ENCODE measurements around the gene RBMY1J.
"Not testable (repeated sequence)": the region's sequence is repeated elsewhere in the genome, so short reads cannot be mapped to it uniquely, and the experiment has no call there.

Gene RBMY1J

DNA sequence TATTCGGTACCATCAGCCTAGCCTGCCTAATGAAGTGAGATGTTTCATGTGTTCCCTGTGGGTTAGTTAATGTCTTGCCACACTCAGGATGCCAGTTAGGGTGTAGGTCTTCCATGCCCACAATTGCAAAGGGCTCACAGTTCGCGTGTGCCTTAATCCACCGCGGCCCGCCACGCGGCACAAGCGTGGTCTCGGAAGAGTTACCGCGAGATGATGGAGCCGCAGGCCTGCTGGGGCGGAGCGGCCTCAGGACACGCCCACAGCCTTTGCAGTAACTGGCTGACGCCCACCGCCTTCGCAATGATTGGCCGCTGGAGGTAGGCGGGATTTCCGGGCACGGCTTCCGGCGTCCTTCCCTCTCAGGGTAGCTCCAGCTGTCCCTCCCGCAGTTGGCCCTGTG lies at the start of gene RBMY1J:
Gene RBMY1J (plus strand): TSS at position 301 of the 400 bp plus-strand sequence. CDS start 2,038 bp downstream, outside the sequence.
- not testable (repeated sequence) for DNase-seq

DNA sequence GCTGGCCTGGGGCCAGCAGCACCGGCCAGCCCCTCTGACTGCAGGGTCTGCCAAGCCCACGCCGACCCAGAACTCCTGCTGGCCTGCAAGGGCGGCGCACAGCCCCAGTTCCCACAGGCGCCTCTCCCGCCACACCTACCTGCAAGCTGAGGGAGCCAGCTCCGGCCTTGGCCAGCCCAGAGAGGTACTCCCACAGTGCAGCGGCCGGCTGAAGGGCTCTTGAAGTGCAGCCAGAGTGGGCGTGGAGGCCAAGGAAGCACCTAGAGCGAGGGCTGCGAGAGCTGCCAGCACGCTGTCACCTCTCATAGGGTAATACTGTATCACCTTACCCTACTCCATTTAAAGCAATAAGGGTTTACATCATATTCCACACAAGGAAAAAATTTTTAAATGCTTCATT lies 35.8 kb upstream of the RBMY1J start:
- DNase-seq, result no peak

DNA sequence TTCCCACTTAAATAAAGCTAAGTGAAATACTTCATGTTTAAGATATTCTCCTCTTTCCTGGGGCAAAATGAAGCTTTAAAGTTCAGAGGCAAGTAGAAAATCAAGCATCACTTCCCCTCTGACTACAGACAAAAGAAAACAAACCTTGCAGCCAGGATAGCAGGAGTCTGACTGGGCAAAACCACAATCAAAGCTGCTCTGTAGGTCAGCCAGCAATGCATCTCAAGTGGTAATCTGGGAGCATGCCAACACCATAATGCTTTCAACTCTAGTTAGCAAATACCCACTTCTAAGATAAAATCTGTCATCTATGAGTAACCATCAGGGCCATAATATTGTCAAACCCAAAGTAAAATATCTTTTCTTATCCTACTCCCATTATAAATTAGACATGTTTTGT lies 32.6 kb upstream of the RBMY1J start:
- DNase-seq, result no peak

DNA sequence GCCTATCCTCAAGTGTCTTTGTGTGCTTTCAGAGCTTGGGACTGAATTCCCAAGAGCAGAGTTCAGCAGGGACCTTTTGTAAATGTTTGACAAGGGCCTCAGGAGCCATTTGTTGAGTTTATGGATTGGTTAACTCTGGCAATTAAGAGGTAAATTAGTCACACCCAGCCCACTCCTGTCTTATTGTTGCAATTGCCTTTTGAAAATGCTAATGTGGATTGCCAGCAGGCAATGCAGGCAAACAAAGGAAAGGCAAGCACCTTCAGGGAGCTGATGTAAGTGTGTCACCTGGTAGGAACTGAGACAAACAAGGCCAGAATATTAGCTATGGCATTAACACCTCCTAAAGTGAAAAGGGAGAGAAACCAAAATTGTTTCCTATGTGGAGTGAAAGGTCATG lies 29.7 kb upstream of the RBMY1J start:
- DNase-seq, result no peak

DNA sequence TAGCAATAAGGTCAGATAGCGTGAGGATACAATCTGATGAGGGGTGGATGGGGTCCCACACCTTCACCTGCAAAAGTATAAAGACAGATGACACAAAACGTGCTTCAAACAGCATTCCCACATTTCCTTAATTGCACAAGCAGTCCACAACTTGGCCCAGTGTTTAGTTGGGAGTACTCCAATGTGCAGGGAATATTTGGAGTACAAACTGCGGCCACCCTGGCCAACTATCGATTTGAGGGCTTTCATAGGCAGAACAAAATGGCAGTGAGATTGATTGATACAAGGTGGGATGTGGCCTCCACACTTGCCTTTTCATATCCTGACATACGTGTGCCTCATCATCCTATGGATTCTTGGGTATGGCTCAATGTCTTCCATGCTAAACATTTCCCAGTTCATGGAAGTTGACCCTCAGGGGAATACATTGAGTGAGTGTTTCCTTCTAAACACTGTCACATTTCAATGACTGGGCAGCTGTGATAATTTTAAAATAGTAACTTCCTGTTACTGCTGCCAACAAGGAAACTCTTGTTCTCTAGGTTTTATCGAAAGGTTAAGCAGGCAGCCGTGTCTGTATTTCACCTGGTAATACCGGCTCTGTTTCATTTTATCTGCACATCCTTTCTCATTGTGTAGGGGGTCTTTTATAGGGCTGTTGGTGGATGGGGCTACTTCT lies 41.6 kb downstream of the RBMY1J start:
- DNase-seq, result not testable (repeated sequence)

DNA sequence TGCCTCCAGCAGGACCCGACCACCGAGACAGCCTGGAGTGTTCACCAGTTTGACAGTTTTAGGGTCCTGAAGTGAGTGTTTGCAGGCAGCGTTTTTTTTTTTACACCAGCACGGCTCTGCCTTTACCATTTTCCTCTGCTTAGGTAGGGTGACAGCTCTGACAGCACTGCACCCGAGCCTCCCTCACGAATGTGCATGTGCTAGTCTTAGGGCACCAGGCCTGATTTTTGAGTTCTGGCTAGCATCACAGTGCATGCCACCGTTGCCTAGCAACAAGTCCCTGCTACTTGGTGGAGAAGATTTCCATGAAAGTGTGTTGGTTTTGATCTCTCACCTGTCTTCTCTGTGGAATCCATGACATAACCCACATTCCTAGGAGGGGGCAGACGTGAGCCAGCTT lies 52.3 kb downstream of the RBMY1J start:
- not testable (repeated sequence) for DNase-seq

DNA sequence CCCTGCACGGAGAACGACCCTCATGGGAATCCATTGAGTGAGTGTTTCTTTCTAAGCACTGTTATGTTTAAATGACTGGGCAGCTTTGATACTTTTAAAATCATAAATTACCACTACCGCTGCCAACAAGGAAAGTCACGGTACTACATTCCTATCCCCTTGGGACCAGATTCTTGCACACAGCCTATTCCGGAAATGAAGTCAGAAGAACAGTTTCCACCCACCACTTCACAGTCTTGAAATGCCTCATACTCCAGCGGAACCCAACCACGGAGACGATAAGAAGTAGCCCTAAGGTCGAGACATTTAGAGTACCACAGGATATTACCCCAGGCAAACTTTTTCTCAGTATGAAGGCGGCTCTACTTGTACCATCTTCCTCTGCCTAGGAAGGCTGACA lies 58.8 kb downstream of the RBMY1J start:
- not testable (repeated sequence) for DNase-seq

Data from NCI-H1417 treated with DMSO at 0.1 percent for 48 hours (cell line).